ENCODE data around the gene BCAN. TPM values are rescaled to one million over a fixed set of nuclear protein-coding genes. Genes with fewer than 3 reads are reported as not detected.

Gene BCAN
- total RNA-seq, 4 donors from 2014 or later, result 0.45 to 1.0 (median 0.99) TPM; not detected in 1

DNA sequence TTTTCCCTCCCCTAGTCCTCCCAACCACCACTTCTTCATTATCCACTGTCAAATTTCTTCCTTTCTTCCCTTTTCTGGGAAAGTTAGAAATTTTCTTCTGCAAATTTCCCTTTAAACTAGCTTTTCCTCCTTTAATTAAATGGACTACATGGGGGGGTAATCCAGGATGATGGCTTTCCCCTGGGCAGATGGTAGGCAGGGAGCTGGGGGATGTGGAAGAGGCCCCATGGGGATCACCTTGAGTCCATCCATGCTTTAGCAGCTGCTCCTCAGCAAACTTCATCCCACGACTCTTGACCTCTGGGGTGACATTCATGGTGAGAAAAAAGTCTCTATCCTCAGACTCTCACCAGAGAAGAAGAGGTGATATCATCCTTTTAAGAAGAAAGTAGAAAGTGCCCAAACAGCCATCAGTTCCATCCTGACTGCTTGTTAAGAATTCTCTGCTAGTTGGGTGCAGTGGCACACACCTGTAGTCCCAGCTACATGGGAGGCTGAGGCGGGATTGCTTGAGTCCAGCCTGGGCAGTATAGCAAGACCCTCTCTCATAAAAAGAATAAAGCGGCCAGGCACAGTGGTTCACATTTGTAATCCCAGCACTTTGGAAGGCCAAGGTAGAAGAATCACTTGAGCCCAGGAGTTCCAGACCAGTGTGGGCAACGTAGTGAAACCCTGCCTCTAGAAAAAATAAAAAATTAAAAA is 43.0 kb upstream of the BCAN start:
- intact Hi-C loops (cut with DNase I), result loop anchor here (10.0 kb wide), 1 partner anchor 114 kb away; no protein-coding TSS in a partner anchor
- H3K27me3 ChIP-seq, result no peaks in the 10 kb centered on the region
- no peak for DNase-seq (ENCODE audit: extremely low spot score)
- H3K4me1 ChIP-seq, result peaks cover 10 to 28% (median 24%) of the 10 kb centered on the region in 4 donors
- 88% methylated on average over 4 of the region's 4 CpGs for WGBS
- H3K9me3 ChIP-seq, result no peaks in the 10 kb centered on the region
- H3K27ac ChIP-seq (replicated peaks in 1 of 4), result no peak overlapping the region
- H3K36me3 ChIP-seq, result peaks cover 35 to 51% (median 49%) of the 10 kb centered on the region in 4 donors
- H3K4me3 ChIP-seq, result no peak overlapping the region
- TF ChIP-seq POLR2AphosphoS5 (IDR thresholded peaks at IDR 0.05) (no peak), EP300 (IDR thresholded peaks at IDR 0.05) (no peak), POLR2A (IDR thresholded peaks at IDR 0.05; ENCODE audit: low read depth) (no peak)
- TF ChIP-seq, protein P1, sequence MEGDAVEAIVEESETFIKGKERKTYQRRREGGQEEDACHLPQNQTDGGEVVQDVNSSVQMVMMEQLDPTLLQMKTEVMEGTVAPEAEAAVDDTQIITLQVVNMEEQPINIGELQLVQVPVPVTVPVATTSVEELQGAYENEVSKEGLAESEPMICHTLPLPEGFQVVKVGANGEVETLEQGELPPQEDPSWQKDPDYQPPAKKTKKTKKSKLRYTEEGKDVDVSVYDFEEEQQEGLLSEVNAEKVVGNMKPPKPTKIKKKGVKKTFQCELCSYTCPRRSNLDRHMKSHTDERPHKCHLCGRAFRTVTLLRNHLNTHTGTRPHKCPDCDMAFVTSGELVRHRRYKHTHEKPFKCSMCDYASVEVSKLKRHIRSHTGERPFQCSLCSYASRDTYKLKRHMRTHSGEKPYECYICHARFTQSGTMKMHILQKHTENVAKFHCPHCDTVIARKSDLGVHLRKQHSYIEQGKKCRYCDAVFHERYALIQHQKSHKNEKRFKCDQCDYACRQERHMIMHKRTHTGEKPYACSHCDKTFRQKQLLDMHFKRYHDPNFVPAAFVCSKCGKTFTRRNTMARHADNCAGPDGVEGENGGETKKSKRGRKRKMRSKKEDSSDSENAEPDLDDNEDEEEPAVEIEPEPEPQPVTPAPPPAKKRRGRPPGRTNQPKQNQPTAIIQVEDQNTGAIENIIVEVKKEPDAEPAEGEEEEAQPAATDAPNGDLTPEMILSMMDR (IDR thresholded peaks at IDR 0.05), result no peak

DNA sequence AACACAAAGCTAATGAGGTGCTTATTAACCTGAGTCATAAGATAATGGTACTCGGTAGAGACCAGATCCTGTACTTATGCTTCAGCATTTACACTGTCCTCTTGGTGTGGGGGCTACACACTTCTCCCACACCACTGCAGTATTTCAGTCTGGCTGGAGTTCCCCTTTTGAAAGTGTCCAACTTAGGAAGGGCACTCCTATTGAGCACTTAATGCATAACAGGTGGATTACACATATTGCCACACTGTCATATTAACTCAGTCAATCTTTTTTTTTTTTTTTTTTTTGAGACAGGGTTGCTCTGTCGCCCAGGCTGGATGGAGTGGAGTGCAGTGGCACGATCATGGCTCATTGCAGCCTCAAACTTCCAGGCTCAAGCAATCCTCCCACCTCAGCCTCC is 42.1 kb upstream of the BCAN start:
- WGBS, result 85% methylated on average over 3 of the region's 3 CpGs
- no peak overlapping the region for H3K27ac ChIP-seq (replicated peaks in 1 of 4)

DNA sequence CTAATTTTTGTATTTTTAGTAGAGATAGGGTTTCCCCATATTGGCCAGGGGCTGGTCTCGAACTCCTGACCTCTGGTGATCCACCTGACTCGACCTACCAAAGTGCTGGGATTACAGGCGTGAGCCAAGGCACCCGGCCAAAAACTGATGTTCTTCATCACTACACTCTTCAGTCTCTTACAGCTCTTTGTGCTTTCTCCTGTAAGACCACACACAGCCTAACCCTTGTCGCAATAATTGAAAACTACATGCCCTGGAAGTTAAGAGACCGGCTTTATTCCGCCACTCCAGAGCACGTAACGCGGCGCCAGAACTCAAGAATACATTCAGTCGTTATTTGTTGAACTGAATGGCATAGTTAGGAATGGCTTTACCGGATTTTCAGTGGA is 41.2 kb upstream of the BCAN start:
- DNase-seq (ENCODE audit: extremely low spot score), result no peak
- Histone ChIP-seq H3K27ac (replicated peaks in 1 of 4) (peak overlapping the region; percentile 82 to 83 (median 82)), H3K27me3 (no peaks in the 10 kb centered on the region), H3K4me3 (peak overlapping the region; percentile 68 to 75 (median 72)), H3K36me3 (peaks cover 20 to 33% (median 31%) of the 10 kb centered on the region in 4 donors), H3K4me1 (peaks cover 10 to 28% (median 24%) of the 10 kb centered on the region in 4 donors), H3K9me3 (no peaks in the 10 kb centered on the region)
- TF ChIP-seq POLR2AphosphoS5 (IDR thresholded peaks at IDR 0.05) (no peak), EP300 (IDR thresholded peaks at IDR 0.05) (no peak), POLR2A (IDR thresholded peaks at IDR 0.05; ENCODE audit: low read depth) (no peak)
- TF ChIP-seq, protein P1 (IDR thresholded peaks at IDR 0.05), result no peak
- WGBS, result 6% methylated on average over 13 of the region's 13 CpGs
- intact Hi-C loops (cut with DNase I), result no loop called here

More for the DNA sequence above, 42.1 kb upstream of the BCAN start:
- Histone ChIP-seq H3K4me1 (peaks cover 10 to 28% (median 24%) of the 10 kb centered on the region in 4 donors), H3K27me3 (no peaks in the 10 kb centered on the region), H3K4me3 (no peak overlapping the region), H3K36me3 (peaks cover 29 to 42% (median 41%) of the 10 kb centered on the region in 4 donors), H3K9me3 (no peaks in the 10 kb centered on the region)
- no peak for DNase-seq (ENCODE audit: extremely low spot score)
- intact Hi-C loops (cut with DNase I), result loop anchor here (10.0 kb wide), 1 partner anchor 115 kb away; no protein-coding TSS in a partner anchor
- no peak for TF ChIP-seq POLR2AphosphoS5 (IDR thresholded peaks at IDR 0.05)
- TF ChIP-seq, protein P1 (IDR thresholded peaks at IDR 0.05), result no peak

DNA sequence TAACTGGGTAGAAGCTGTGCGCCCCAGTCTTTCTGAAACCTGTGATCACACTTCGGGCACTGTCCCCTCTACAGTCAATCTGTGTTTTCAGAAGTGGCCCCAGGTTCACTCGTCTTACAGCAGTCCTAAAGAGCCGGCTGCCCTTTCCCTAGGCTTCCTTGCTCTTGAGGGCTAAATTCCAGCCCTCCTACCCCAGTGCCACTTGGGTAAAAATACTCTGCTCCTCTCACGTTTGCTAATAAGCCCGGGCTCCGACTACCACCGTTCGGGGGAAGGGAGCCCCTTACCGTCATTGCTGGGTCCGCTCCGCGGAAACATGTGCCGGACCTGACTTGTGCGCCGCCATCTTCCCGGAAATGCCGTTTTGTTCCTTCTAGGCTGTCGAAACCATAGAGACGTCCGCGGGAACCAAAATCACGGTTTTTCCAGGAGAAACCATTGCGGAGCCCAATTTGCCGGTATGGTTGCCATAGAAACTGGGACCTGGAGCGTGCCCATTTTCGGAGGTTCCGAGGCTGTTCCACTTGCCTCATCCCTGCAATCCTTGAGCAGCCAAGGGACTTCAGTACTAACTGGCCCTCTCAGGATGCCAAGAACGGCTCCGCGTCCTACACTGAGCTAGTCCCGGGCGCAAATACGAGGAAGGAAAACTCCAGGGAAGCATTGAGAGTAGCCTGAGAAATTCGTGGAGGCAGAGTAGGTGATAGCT is 40.6 kb upstream of the BCAN start, which contains the start of gene GPATCH4:
GPATCH4 (minus strand) TSS at position 358 of the 709 bp plus-strand sequence.
- Histone ChIP-seq H3K9me3 (no peaks in the 10 kb centered on the region), H3K4me1 (peaks cover 10 to 28% (median 24%) of the 10 kb centered on the region in 4 donors), H3K36me3 (peaks cover 14 to 28% (median 26%) of the 10 kb centered on the region in 4 donors), H3K27ac (replicated peaks in 1 of 4) (peak within 1 kb of the TSS; percentile 82 to 83 (median 82)), H3K4me3 (peak within 1 kb of the TSS; percentile 68 to 75 (median 72)), H3K27me3 (no peaks in the 10 kb centered on the region)
- TF ChIP-seq POLR2A (IDR thresholded peaks at IDR 0.05; ENCODE audit: low read depth) (no peak), EP300 (IDR thresholded peaks at IDR 0.05) (no peak), POLR2AphosphoS5 (IDR thresholded peaks at IDR 0.05) (peak; percentile 65 to 80)
- TF ChIP-seq, protein P1 (IDR thresholded peaks at IDR 0.05), result peak in 1 of 3 experiments; percentile 11
- 1% methylated on average over 35 of the region's 35 CpGs for WGBS
- peak; percentile 95 for DNase-seq (ENCODE audit: extremely low spot score)
- intact Hi-C loops (cut with DNase I), result no loop called here
